ENCODE results near the gene ANKH.
A peak's percentile ranks its signal among the peaks of the same experiment; 100 is the strongest.

Gene ANKH

DNA sequence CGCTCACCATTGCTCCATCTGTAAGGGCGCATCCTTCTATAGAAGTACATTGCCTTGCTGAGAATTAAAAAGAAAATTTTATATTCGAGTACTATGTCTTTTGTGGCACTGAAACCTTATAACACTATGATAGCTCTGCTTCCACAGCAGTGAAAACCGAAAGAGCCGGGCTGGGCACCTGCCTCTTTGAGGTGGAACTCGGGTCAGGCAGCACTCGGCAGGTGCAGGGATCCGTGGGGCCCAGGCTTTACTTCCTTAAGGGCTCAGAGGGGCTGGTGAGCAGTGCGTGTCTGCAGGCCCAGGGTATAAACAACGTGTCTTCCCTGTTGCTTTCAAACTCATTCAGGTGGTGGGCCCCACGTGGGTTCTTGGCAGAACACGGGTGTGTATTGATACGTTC is 137.2 kb downstream of the ANKH start:
- DNase-seq (ENCODE audit: low read depth): no peak

DNA sequence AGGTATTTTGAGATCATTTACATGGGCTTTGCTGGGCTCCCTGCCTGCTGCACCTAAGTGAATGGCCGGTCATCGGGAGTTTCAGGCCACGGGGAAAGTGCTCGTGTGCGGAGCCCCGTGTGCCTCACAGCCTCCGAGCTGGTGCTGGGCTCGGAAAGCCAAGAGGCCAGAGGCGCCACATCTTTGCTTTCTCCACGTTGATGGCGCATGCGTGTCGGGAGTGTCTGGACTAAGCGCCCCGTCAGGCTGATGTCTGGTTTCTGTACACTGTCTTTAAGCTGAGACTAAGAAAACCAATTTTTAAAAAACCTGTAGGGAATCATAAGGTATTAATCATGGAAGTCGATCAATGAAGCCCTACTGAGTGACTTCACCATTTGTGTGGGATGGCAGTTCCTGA is 137.9 kb downstream of the ANKH start:
- DNase-seq (ENCODE audit: low read depth): no peak

DNA sequence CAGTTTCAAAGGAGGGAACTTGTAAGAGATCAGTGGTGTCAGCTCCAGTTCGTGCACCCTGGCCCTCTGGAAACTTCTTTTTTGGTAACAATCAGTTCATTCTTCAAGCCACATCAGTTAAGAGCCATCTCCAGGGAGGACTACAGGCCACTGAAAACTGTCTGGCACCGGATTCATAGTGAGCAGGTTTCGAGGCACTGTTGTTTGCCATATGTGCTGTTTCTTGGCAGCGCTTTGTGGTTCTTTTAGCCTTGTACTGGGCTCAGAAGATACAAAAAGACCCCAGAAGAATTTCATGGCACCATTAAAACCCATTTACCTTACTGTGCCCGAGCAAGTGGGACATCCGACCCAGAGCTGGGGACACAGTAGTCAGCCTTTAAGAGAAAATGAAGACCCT is 138.6 kb downstream of the ANKH start:
- no peak for DNase-seq (ENCODE audit: low read depth)

DNA sequence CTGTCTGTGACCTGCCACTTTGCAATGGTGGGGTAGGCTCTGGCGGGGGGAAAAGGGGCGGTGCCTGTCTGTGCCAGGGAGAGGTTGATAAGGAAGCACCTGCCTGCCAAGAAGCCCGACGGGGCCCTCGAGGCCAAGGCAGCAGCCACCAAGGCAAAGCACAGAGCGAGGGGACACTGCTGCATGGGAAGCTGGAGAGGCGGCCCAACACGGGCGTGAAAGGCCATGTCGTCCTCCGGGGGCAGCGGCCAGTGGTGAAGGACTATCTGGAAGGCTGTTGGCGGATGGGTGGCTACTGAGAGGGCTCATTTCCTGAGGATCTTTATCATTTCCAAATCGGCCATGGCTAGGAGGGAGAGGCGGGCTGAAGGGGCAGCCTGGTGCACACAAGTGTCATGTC is 140.7 kb downstream of the ANKH start:
- DNase-seq (ENCODE audit: low read depth): no peak

DNA sequence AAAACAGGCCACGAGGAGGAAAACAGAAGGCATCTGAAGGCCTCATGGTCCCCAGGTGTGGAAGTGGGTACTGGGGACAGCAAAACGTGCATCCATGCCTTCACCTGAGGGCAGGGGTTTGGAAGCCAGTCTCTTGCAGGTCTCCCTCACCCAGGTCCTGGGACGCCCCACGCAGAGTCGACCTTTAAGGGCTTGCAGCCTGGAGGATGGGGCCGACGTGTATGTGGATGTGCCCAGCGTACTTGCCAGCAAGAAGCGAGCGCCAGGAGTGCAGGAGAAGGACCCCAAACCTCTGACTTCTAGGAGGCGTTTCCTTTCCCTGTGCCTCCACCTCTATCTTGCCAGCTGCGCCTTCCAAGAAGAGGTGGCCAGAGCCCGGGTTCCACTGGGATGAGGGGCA is 141.1 kb downstream of the ANKH start:
- DNase-seq (ENCODE audit: low read depth): no peak

DNA sequence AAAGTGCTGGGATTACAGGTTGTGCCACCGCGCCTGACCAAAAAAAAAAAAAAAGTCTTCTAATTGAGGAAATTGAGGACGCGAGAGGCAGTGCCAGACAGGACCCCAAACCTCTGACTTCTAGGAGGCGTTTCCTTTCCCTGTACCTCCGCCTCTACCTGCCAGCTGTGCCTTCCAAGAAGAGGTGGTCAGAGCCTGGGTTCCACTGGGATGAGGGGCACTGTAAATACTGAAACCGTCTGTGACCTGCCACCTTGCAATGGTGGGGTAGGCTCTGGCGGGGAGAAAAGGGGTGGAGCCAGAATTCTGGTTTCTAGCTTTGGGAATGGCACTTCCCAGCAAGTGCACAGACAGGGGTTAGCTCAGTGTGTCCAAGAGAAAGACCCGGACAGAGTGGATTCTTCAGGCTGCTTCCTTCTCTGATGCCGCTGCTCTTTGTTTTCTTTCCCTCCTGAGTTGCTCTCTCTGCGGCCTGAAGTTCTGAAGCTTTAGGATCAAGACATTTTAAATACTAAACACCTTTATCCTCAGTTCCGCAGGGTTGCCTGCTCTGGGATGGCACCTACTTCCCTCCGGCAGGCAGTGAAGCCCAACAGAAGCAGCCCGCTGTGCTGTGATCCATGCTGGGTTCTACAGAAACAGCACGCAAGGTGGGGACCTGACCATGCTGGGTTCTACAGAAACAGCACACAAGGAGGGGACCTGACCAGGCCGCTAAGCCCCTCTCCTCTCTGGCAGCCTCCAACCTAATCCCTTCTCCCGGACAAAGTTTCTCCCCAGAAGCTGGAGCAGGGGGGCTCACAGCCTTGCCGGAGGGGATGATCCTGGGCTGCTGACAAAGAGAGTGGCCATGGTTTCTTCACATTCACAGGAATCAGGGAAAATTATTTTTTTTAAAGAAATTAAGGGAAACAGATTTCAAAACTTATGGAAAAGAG is 141.9 kb downstream of the ANKH start:
- DNase-seq (ENCODE audit: low read depth): no peak

DNA sequence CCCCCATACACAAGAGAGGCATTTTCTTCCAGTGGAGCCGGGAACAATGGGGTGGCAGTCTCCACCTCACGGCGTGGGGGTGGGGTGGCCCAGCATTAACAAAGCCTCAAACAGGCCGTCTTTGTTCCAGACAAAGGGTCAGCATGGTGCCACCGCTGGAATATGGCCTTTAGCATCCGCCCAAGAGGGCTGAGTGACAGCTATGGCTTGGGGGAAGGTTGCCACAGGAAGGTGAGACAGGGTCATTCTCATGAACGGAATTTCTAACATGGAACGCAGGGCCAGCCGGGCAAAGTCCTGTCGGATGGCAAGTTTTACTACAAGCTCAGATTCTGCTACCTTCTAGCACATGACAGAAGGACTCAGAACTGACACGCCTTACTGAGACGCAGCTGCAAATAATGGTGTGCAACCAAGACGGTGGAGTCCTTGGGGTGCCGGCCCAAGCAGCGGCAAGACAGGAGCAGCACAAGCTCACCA is 143.1 kb downstream of the ANKH start:
- no peak for DNase-seq (ENCODE audit: low read depth)

DNA sequence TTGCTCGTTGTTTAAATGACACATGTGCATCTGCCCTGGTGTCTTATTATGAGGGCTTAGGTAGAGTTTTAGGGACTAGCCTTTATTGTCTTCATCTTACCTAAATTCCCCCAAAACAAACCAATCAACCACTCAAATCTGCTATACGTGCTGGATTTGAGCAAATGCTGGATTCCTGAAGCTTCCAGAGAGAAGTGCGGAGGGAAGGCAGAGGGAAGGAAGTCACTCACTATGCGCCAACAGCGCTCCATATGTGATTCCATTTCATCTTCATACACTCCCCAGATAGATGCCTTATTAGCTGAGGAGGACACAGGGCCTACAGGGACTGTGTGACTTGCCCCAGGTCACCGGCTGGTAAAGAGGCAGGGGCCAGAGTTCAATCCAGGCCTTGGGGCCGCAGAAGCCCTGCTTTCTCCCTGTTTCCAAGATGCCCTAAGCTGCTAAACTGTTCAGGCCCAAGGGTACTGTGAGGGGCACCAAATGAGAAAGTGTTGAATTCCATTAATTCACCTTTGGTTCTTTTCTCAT is 143.6 kb downstream of the ANKH start:
- no peak for DNase-seq (ENCODE audit: low read depth)

DNA sequence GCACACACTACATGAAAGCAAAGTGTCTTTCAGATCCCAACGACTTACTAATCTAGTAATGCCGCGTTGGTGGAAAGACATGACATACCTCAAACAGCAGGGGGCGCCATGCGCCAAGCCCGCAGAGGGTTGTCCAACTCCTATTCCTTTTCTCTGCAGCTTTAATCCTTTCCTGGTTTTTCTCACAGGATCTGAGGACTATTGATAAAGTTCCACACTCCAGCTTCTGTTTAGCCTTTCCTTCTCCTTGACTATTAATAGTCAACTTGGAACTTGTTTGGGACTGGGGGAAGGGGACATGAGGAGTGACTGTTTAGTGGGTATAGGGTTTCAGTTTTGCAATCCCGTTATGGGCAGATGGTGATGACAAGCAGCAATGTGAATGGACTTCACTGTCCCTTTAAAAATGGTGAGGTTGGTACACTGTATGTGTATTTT is 144.1 kb downstream of the ANKH start:
- peak; percentile 55 for DNase-seq (ENCODE audit: low read depth)

DNA sequence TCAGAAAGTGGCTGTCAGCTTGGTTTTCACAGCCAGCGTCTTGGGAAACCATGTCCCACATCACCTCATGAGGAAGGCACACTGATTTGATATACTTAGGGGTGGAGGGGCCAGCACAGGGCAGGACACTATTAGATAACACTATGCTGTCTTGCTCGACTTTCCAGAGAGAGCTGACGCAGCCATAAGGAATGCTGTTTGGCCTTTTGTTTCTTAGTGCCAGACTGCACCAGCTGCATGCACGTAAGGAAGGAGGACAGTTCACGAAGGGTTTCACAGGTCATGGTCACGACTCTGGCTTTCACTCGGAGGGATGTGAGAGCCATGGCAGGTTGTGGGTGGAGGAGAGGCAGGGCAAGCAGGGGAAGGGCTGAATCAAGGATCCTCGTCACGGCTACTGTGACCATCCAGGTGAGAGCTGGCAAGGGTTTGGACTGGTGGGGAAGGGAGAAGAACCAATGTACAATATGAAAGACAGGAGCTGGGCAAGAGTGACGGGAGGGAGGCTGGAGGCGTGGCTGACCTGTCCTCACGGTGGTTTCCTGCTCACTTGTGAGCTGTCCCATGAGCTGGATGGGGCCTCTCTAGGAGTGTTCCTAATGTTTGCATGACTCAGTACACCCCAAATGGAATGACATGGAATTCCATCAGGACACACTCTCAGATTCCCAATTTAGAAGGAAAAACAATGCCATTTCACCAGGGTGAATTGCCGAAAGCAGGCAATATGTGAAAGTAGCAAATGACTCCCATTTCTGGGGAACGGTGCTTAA is 145.3 kb downstream of the ANKH start:
- DNase-seq (ENCODE audit: low read depth): no peak

DNA sequence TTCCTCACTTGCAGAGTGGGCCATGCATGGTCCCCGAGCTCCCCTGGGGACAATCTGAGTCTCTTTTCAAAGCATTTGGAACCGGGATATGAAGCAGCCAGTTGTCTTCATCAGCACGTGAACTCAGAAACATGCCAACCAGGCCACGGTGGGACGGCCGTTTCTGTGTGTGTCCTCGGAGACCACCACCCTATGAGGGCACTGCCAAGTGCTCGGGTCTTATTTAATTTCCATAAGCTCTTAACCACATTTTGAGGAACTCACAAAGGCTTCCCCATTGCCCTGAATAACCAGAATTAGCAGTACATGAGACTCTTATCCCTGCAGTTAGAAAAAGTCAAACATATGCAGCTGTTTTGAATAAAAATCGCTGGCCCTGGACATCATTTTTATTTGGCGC is 146.9 kb downstream of the ANKH start:
- DNase-seq (ENCODE audit: low read depth): no peak

DNA sequence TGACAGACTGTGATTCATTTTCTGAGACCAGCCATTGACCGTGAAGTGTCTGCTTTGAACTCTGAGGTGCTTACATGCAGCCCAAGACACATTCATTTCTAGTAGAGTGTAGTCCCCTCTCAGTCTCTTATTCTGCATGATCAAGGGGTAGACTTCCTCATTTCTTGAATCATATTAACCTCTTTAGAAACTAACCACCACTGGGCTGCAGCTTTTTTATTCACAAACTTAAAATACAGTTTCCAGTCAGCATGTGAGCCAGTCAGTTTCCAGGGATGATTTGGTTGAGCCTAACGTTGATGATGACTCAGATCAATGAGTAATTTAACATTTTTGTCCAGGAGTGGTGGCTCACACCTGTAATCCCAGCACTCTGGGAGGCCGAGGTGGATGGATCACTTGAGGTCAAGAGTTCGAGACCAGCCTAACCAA is 147.9 kb downstream of the ANKH start:
- DNase-seq (ENCODE audit: low read depth): no peak

DNA sequence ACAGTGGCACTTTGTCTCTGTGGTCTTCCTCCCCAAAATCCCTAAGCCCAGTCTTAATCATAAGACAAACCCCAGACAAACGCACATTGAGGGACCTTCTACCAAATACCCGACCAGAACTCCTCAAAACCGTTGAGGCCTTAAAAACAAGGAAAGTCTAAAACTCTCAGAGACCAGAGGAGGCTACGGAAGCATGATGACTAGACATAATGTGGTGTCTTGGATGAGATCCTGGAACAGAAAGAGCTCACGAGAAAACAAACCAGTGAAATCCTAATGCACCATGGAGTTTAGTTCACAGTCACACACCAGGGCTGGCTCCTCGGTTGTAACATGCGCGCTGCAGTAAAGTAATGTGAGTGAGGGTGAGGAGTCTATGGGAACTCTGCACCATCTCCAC is 148.7 kb downstream of the ANKH start:
- DNase-seq (ENCODE audit: low read depth): no peak

DNA sequence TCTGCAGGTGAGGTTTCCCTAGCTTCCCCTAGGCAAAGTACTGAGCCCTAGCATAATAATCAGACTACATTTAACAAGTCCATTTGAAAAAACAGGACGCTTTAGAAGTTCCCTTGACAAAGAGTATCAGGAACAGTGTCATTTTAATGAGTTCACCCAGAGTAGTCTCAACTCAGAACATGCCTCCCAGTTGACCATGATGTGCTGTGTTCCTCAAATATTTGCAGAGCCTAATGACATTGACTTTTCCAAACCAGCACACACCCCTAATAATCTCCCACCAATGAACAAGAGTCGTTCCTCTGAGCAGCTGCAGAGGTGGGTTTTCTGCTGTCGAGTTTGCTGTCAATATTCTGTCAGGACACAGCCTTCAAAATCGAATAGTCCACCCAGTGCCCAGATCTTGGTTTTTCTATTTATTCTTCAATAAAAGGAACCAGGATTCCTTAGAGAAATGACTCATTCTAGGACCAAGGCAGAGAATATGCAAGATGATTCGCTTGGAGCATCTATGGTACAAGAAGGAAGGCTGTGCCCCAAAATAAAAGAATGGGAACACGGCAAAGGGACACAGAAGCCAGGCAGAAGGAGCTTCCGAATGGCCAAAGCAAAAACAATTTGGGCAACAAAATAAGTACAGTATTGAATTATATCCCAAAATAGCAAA is 149.5 kb downstream of the ANKH start:
- DNase-seq (ENCODE audit: low read depth): no peak

DNA sequence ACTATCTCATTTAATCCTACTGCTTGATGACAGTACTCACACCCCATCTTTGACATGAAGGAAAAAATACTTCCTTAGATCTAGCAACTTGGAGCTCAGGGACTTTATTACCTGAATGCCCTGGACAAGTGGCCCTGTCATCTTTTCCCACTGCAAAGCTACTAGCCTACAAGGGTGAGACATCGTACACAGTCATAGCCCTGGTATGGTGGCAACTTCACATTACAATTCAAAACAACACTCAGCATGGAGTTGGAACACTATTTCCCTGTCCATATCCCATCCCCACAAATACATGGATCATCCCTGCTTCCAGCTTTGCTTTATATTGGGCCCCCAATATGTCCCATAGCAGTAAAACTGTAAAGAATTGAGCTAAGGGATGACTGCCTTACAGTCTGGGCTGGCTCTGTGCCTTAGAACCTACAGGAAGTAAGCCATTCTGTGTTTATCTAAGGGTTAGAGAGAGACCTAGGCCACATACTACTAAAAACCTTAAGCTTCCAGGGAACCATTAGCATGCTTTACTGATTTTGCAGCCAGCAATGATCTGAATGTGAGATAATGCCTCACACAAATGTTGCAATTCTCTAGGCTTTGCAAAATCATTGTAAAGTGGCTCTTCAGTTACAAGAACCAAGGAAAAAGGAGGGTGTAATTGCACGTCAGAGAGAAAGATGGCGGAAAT is 151.2 kb downstream of the ANKH start:
- DNase-seq (ENCODE audit: low read depth): no peak

DNA sequence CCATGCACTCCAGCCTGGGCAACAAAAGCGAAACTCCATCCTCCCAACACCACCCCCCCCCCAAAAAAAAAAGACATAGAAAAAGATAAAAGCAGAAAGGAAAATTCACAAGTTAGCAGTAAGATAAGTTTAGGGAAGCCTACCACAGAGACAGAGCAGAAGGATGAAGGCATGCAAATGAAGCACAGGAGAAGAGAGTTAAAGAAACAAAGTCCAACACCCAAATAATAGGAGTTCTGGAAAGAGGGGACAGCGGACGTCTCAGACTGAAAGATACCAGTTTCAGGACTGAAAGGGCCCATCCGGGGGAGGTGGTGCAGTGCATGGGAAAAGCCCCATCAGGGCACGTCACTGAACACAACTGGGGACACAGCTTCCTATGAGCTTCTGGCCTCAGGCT is 152.8 kb downstream of the ANKH start:
- DNase-seq (ENCODE audit: low read depth): no peak

DNA sequence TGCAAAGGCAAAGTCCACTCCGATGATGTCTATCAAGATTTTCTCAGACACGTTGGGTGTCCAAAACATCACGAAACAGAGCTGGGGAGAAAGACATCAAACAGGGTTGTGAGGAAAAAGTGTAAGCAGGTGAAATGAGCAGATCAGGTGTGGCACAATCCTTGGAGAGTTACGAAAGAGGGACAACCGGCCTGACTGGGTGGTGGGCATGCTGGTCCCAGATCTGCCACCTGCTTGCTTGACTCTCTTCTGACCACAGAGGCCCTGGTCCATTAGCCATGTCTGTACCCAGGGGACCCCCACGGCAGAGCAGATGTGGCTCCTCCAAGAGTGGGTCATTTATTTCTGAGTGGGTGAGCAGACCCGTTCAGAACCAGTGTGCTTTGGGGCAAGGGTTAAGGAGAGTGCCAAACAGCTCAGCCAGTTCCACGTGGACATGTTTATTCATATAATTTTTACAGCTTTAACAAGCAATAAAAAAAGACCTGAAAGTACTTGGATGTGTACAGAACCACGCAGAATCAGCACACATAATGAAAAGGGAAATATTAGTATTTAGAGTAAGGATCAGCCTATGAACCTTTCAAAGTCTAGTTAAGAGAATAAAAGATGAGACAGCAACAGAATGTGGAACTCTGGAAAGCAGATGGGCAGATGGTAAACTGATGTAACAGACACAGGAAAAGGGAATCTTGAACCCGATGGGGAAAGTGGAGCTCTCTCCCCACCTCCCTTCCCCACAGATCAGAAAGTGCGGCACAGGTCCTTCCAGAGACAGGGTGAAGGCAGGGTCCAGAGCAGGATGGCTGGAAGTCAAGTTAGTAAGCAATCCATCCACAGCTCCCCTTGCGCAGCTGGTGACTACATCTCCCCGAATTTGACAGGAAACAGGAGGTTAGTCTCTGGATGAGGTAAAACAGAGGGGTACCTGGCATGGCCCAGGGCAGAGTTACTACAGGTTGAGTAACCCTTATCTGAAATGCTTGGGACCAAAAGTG is 154.5 kb downstream of the ANKH start:
- no peak for DNase-seq (ENCODE audit: low read depth)

DNA sequence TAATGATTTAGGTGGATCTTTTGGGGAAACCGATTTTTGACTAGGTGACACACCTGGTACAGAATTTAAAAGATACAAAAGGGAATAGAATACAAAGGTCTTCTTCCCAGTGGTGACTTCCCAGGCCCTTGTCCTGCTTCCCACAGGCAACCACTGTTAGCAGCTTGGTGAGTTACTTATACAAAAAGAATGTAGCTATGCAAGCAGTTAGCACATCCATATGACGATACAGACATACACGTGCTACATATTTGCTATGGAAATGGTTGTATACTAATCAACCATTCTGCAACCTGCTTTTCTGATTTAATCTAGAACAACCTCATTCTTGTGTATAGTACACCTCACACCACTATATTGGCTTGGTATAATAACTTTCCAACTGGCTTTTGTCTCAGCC is 156.1 kb downstream of the ANKH start:
- DNase-seq (ENCODE audit: low read depth): no peak

DNA sequence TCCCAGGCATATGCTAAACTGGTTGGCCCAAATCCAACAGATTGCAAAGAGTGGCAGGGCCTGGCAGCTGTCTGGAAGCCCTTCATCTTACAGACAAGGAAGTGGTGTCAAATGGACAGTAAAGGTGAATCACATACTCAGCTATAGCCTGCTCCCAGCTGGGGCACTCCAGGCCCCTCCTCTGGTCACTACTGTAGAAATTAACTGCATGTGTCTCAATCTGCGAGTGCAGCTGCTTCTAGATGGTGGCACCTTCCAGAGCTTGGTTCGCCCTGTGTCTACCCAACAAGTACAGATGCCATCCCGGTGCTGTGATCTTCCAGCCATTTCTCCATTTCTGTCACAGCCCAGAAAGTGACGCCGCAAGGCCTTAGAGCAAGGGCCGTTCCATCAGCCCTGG is 156.9 kb downstream of the ANKH start:
- no peak for DNase-seq (ENCODE audit: low read depth)
